ENCODE data around the gene BRWD1. TPM values are rescaled to one million over a fixed set of nuclear protein-coding genes. Genes with fewer than 3 reads are reported as not detected.

Gene BRWD1
- total RNA-seq, 1 donor from 2014 or later = 38.9 TPM

GRCh38 chr21:39217356-39218081, 95.9 kb downstream of the BRWD1 start:
- DNase-seq (ENCODE audit: low spot score) = no peak
- intact Hi-C loops (cut with DNase I) = no loop called here

- DNase-seq (ENCODE audit: low spot score) = no peak
- intact Hi-C loops (cut with DNase I) = no loop called here
These were observed 97.1 kb downstream of the BRWD1 start for GRCh38 chr21:39216290-39216689.

- intact Hi-C loops (cut with DNase I) = no loop called here
- no peak for DNase-seq (ENCODE audit: low spot score)
These were observed 98.4 kb downstream of the BRWD1 start for GRCh38 chr21:39215078-39215477.

- DNase-seq (ENCODE audit: low spot score) = no peak
- intact Hi-C loops (cut with DNase I) = no loop called here
These were observed 104.1 kb downstream of the BRWD1 start for GRCh38 chr21:39209334-39209688.

- no peak for DNase-seq (ENCODE audit: low spot score)
- intact Hi-C loops (cut with DNase I) = no loop called here
These were observed 104.7 kb downstream of the BRWD1 start for GRCh38 chr21:39208624-39209333.

GRCh38 chr21:39204134-39204533, 109.3 kb downstream of the BRWD1 start:
- no peak for DNase-seq (ENCODE audit: low spot score)
- intact Hi-C loops (cut with DNase I) = no loop called here

- no peak for DNase-seq (ENCODE audit: low spot score)
- intact Hi-C loops (cut with DNase I) = no loop called here
These were observed 114.6 kb downstream of the BRWD1 start for GRCh38 chr21:39198800-39199199.

- DNase-seq (ENCODE audit: low spot score) = no peak
- intact Hi-C loops (cut with DNase I) = no loop called here
These were observed 115.8 kb downstream of the BRWD1 start for GRCh38 chr21:39197448-39198233.

GRCh38 chr21:39196838-39197237, 116.6 kb downstream of the BRWD1 start:
- DNase-seq (ENCODE audit: low spot score) = no peak
- intact Hi-C loops (cut with DNase I) = no loop called here

- intact Hi-C loops (cut with DNase I) = no loop called here
- DNase-seq (ENCODE audit: low spot score) = no peak
These were observed 117.1 kb downstream of the BRWD1 start for GRCh38 chr21:39196310-39196709.

GRCh38 chr21:39193380-39193779, 120.1 kb downstream of the BRWD1 start:
- intact Hi-C loops (cut with DNase I) = no loop called here

GRCh38 chr21:39189857-39190604, 123.4 kb downstream of the BRWD1 start:
- intact Hi-C loops (cut with DNase I) = loop anchor here (10.0 kb wide), 1 partner anchor 195 kb away; a partner anchor contains a TSS
- no peak for DNase-seq (ENCODE audit: low spot score)

More at GRCh38 chr21:39193380-39193779, 120.1 kb downstream of the BRWD1 start:
- no peak for DNase-seq (ENCODE audit: low spot score)

GRCh38 chr21:39188521-39189139, 124.8 kb downstream of the BRWD1 start:
- intact Hi-C loops (cut with DNase I) = loop anchor here (10.0 kb wide), 1 partner anchor 196 kb away; a partner anchor contains a TSS
- DNase-seq (ENCODE audit: low spot score) = no peak

- intact Hi-C loops (cut with DNase I) = loop anchor here (10.0 kb wide), 1 partner anchor 198 kb away; a partner anchor contains a TSS
- no peak for DNase-seq (ENCODE audit: low spot score)
These were observed 126.3 kb downstream of the BRWD1 start for GRCh38 chr21:39187141-39187540.

GRCh38 chr21:39186676-39187075, 126.8 kb downstream of the BRWD1 start:
- intact Hi-C loops (cut with DNase I) = loop anchor here (10.0 kb wide), 1 partner anchor 198 kb away; a partner anchor contains a TSS
- no peak for DNase-seq (ENCODE audit: low spot score)

GRCh38 chr21:39185157-39185556, 128.3 kb downstream of the BRWD1 start:
- intact Hi-C loops (cut with DNase I) = loop anchor here (10.0 kb wide), 1 partner anchor 200 kb away; a partner anchor contains a TSS
- no peak for DNase-seq (ENCODE audit: low spot score)

GRCh38 chr21:39184050-39184980, 129.1 kb downstream of the BRWD1 start:
- no peak for DNase-seq (ENCODE audit: low spot score)
- intact Hi-C loops (cut with DNase I) = loop anchor here (10.0 kb wide), 1 partner anchor 200 kb away; a partner anchor contains a TSS

Data from cardiac septum (tissue), 1 donor.